HFFc6 (cell line): ENCODE data around the gene TMEM135. TPM values are rescaled to one million over a fixed set of nuclear protein-coding genes. Genes with fewer than 3 reads are reported as not detected.
"Not testable (repeated sequence)": the region's sequence is repeated elsewhere in the genome, so short reads cannot be mapped to it uniquely, and the experiment has no call there.

ENCODE experiments used
- DNase-seq: peaks from one replicate; pipeline ENCODE4 v3.0.0-alpha.2; 2018
- H3K27ac Mint-ChIP-seq: 2 replicates; pipeline ENCODE4 v1.8.0; 2020; ENCODE audit warnings: mild to moderate bottlenecking, mixed read lengths
- H3K27me3 Mint-ChIP-seq: 2 replicates; pipeline ENCODE4 v1.8.0; 2021; ENCODE audit warnings: mild to moderate bottlenecking, moderate library complexity, mixed read lengths; ENCODE audit not compliant: insufficient read depth
- H3K36me3 Mint-ChIP-seq: 2 replicates; pipeline ENCODE4 v1.8.0; 2021; ENCODE audit warnings: low read depth, mixed read lengths
- H3K4me1 Mint-ChIP-seq: 2 replicates; pipeline ENCODE4 v1.8.0; 2020; ENCODE audit warnings: low read depth, mixed read lengths
- H3K4me3 Mint-ChIP-seq: 2 replicates; pipeline ENCODE4 v1.8.0; 2020; ENCODE audit warnings: mild to moderate bottlenecking, moderate library complexity, mixed read lengths
- H3K9me3 Mint-ChIP-seq: 2 replicates; pipeline ENCODE4 v1.8.0; 2020; ENCODE audit warnings: mild to moderate bottlenecking, mixed read lengths
- total RNA-seq, 6 experiments: library from RNA; stranded (reverse); fragmentation: NEBNext Ultra II Directional; extraction: Animal tissue kit (Norgen Biotek cat#: 25700); gene quantifications; 2 replicates in 1 of 6; 3 replicates in 5 of 6; pipeline ENCODE4 v1.2.3, GENCODE V29; 2021
- TF ChIP-seq, protein P1 (sequence below): fragments of 200-600 bp; sonication (generic); IDR thresholded peaks from 2 replicates; pipeline ENCODE4 v1.5.0; 2021; ENCODE audit warnings: antibody characterized with exemption, mild to moderate bottlenecking

The TMEM135 gene
- total RNA-seq, 6 experiments from 2014 or later: 13.1 to 28.3 (median 20.5) TPM

DNA sequence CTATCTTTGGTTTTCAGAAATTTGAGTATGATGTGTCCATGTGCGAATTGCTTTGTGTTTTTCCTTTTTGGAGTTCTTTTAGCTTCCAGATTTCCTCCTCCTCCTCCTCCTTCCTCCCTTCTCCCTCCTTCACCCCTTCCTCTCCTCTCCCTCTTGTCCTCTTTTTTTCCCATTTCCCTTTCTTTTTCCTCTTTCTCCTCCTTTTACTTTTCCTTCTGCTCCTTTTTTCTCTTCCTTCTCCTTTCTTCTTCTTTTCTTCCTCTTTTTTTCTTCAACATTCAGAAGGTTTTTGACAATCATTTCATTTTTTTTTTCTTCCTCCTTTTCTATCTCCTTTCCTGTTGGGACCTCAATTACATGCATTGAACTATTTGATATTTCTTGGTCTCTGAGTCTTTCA lies 104.9 kb downstream of the TMEM135 start:
- TF ChIP-seq, protein P1, sequence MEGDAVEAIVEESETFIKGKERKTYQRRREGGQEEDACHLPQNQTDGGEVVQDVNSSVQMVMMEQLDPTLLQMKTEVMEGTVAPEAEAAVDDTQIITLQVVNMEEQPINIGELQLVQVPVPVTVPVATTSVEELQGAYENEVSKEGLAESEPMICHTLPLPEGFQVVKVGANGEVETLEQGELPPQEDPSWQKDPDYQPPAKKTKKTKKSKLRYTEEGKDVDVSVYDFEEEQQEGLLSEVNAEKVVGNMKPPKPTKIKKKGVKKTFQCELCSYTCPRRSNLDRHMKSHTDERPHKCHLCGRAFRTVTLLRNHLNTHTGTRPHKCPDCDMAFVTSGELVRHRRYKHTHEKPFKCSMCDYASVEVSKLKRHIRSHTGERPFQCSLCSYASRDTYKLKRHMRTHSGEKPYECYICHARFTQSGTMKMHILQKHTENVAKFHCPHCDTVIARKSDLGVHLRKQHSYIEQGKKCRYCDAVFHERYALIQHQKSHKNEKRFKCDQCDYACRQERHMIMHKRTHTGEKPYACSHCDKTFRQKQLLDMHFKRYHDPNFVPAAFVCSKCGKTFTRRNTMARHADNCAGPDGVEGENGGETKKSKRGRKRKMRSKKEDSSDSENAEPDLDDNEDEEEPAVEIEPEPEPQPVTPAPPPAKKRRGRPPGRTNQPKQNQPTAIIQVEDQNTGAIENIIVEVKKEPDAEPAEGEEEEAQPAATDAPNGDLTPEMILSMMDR: no peak
- no peaks in the 10 kb centered on the region for H3K36me3 Mint-ChIP-seq
- no peak for DNase-seq
- peaks cover 13% of the 10 kb centered on the region for H3K4me1 Mint-ChIP-seq
- no peak overlapping the region for H3K27ac Mint-ChIP-seq
- H3K4me3 Mint-ChIP-seq: no peak overlapping the region
- H3K9me3 Mint-ChIP-seq: no peaks in the 10 kb centered on the region
- H3K27me3 Mint-ChIP-seq: no peaks in the 10 kb centered on the region; the same call in 1 of the 2 replicates

- no peaks in the 10 kb centered on the region; the same call in 1 of the 2 replicates for H3K27me3 Mint-ChIP-seq
- H3K4me1 Mint-ChIP-seq: peaks cover 18% of the 10 kb centered on the region
- H3K9me3 Mint-ChIP-seq: no peaks in the 10 kb centered on the region
- no peak overlapping the region for H3K27ac Mint-ChIP-seq
- no peaks in the 10 kb centered on the region for H3K36me3 Mint-ChIP-seq
- TF ChIP-seq, protein P1: no peak
- H3K4me3 Mint-ChIP-seq: no peak overlapping the region
- no peak for DNase-seq
Measured at GRCh38 chr11:87143641-87144040, 105.9 kb downstream of the TMEM135 start.

GRCh38 chr11:87144252-87144651 lies 106.5 kb downstream of the TMEM135 start:
- Mint-ChIP-seq H3K9me3 (no peaks in the 10 kb centered on the region), H3K27me3 (no peaks in the 10 kb centered on the region; the same call in 1 of the 2 replicates), H3K27ac (no peak overlapping the region), H3K4me3 (no peak overlapping the region), H3K4me1 (peaks cover 14% of the 10 kb centered on the region), H3K36me3 (no peaks in the 10 kb centered on the region)
- DNase-seq: no peak
- TF ChIP-seq, protein P1: no peak

- peaks cover 33% of the 10 kb centered on the region for H3K4me1 Mint-ChIP-seq
- H3K9me3 Mint-ChIP-seq: no peaks in the 10 kb centered on the region
- H3K36me3 Mint-ChIP-seq: peaks cover 4% of the 10 kb centered on the region; the same call in 1 of the 2 replicates
- no peak overlapping the region for H3K27ac Mint-ChIP-seq
- TF ChIP-seq, protein P1: no peak
- H3K27me3 Mint-ChIP-seq: no peaks in the 10 kb centered on the region
- no peak for DNase-seq
- no peak overlapping the region for H3K4me3 Mint-ChIP-seq
Measured at GRCh38 chr11:87148749-87149148, 111.0 kb downstream of the TMEM135 start.

GRCh38 chr11:87149782-87150181 lies 112.0 kb downstream of the TMEM135 start:
- not testable (repeated sequence) for H3K36me3 Mint-ChIP-seq, H3K4me3 Mint-ChIP-seq, DNase-seq, H3K27me3 Mint-ChIP-seq, H3K27ac Mint-ChIP-seq, H3K9me3 Mint-ChIP-seq
- H3K4me1 Mint-ChIP-seq: peaks cover 33% of the 10 kb centered on the region

- Mint-ChIP-seq H3K36me3 (peaks cover 4% of the 10 kb centered on the region; the same call in 1 of the 2 replicates), H3K27me3 (no peaks in the 10 kb centered on the region; the same call in 1 of the 2 replicates), H3K4me3 (no peak overlapping the region), H3K27ac (peak overlapping the region; percentile 17; the same call in 1 of the 2 replicates), H3K4me1 (peaks cover 33% of the 10 kb centered on the region), H3K9me3 (no peaks in the 10 kb centered on the region)
- TF ChIP-seq, protein P1: no peak
- DNase-seq: no peak
Measured at GRCh38 chr11:87150936-87151335, 113.2 kb downstream of the TMEM135 start.
